PFSK-1 (cell line): ENCODE results near the gene TMEM161A.

Experiments
- POLR2AphosphoS5 ChIP-seq: IDR thresholded peaks from 2 replicates; pipeline ENCODE4 v1.6.1; 2012; ENCODE audit warnings: low read depth, mild to moderate bottlenecking, control low read depth, low read length, moderate library complexity
- SIN3A ChIP-seq: IDR thresholded peaks from 2 replicates; pipeline ENCODE4 v1.6.1; 2012; ENCODE audit warnings: mild to moderate bottlenecking, low read length, moderate library complexity, borderline replicate concordance; ENCODE audit not compliant: insufficient read depth
- TAF1 ChIP-seq: IDR thresholded peaks from 2 replicates; pipeline ENCODE4 v1.6.1; 2012; ENCODE audit warnings: low read length, control low read depth, borderline replicate concordance; ENCODE audit not compliant: insufficient read depth
- TF ChIP-seq, protein P1 (sequence below), 2 experiments: IDR thresholded peaks; 2 replicates each; pipeline versions ENCODE4 v1.6.1 to v1.8.0; 2011 to 2012; ENCODE audit warnings: low read depth in 2 of 2, low read length in 2 of 2, control low read depth in 1 of 2, inconsistent platforms in 1 of 2, mild to moderate bottlenecking in 1 of 2, moderate library complexity in 1 of 2; ENCODE audit not compliant: insufficient read depth in 1 of 2

DNA sequence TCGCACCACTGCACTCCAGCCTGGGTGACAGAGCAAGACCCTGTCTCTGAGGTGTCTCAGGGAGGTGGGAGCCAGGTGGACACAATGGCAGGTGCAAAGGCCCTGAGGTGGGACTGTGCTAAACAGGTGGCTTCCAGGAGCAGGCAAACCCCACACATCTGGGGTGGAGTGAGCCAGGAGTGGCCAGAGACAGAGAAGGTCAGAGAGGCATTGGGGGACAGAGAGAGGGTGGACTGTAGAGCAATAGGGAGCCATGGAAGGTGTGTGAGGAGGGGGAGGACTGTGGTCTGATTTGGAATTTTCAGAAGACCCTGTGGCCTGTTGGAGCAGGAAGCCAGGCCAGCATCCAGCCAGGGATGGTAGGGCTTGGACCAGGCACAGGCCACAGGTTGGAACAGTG, 27.1 kb upstream of the TMEM161A start:
- no peak for TF ChIP-seq SIN3A
- TF ChIP-seq, protein P1, sequence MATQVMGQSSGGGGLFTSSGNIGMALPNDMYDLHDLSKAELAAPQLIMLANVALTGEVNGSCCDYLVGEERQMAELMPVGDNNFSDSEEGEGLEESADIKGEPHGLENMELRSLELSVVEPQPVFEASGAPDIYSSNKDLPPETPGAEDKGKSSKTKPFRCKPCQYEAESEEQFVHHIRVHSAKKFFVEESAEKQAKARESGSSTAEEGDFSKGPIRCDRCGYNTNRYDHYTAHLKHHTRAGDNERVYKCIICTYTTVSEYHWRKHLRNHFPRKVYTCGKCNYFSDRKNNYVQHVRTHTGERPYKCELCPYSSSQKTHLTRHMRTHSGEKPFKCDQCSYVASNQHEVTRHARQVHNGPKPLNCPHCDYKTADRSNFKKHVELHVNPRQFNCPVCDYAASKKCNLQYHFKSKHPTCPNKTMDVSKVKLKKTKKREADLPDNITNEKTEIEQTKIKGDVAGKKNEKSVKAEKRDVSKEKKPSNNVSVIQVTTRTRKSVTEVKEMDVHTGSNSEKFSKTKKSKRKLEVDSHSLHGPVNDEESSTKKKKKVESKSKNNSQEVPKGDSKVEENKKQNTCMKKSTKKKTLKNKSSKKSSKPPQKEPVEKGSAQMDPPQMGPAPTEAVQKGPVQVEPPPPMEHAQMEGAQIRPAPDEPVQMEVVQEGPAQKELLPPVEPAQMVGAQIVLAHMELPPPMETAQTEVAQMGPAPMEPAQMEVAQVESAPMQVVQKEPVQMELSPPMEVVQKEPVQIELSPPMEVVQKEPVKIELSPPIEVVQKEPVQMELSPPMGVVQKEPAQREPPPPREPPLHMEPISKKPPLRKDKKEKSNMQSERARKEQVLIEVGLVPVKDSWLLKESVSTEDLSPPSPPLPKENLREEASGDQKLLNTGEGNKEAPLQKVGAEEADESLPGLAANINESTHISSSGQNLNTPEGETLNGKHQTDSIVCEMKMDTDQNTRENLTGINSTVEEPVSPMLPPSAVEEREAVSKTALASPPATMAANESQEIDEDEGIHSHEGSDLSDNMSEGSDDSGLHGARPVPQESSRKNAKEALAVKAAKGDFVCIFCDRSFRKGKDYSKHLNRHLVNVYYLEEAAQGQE (IDR thresholded peaks at IDR 0.05; ENCODE audit: insufficient read depth in 1 of 2, low read depth in 2 of 2, low read length in 2 of 2), result no peak
- no peak for TF ChIP-seq TAF1
- no peak for TF ChIP-seq POLR2AphosphoS5
